ENCODE data around the gene TMEM121.
"Not testable (repeated sequence)": the region's sequence is repeated elsewhere in the genome, so short reads cannot be mapped to it uniquely, and the experiment has no call there.

TMEM121 gene

DNA sequence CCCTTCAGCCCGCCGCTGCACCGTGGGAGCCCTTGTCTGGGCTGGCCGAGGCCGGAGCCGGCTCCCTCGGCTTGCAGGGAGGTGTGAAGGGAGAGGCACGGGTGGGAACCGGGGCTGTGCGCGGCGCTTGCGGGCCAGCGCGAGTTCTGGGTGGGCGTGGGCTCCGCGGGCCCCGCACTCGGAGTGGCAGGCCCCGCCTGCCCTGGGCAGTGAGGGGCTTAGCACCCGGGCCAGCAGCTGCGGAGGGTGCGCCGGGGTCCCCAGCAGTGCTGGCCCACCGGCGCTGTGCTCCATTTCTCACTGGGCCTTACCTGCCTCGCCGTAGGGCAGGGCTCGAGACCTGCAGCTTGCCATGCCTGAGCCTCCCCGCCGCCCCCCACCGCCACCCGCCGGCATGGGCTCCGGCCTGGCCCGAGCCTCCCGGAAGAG is 21.4 kb downstream of the TMEM121 start:
- no peak for DNase-seq

DNA sequence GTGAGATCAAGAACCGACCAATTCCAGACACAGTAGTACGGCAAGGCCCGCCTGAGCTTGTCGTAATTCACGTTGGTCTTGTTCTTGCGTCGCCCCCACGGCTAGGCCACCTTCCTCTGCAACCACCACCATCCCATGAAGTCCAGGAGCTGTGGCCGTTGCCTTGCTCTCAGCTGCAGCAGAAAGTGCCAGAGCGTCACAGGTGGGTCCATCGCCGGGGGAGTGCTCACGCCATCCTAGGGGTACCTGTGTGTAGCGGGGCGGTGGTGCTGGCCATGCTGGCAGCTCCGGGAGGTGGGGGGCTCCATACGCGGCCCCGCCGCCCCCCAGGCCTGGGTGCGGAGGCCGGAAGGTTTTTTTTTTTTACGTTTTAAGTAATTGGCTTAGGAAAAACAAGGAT is 23.1 kb downstream of the TMEM121 start:
- no peak for DNase-seq

DNA sequence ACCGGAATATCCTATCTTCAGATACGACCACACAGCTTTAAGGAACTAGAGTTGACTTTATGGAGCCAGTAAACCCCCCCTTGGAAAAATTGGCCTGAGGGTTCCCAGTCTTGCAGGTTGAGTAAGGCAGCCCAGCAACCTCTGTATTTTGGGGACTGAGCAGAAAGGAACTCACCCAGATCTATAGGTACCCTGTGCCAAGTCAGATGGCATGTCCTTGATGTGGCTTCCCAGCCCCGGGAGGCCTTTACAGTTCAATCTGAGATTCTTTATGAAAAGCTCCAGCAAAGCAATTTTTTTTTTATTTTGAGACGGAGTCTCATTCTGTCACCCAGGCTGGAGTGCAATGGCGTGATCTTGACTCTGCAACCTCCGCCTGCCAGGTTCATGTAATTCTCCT is 27.6 kb downstream of the TMEM121 start:
- DNase-seq, result no peak

DNA sequence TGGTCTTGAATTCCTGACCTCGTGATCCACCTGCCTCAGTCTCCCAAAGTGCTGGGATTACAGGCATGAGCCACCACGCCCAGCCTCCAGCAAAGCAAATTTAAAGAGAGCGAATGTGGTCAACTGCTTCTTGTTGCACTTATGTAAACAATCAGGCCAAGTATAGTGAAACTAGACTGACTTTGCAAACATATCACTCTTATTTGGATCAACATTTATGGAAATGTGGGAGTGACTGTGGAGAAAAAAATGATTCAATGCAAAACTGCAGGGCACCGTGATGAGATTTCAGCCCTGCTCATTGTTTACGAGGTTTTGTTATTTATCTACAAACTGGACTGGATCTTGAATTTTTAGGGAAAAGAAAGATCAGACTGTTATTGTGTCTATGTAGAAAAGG is 28.1 kb downstream of the TMEM121 start:
- DNase-seq, result no peak

DNA sequence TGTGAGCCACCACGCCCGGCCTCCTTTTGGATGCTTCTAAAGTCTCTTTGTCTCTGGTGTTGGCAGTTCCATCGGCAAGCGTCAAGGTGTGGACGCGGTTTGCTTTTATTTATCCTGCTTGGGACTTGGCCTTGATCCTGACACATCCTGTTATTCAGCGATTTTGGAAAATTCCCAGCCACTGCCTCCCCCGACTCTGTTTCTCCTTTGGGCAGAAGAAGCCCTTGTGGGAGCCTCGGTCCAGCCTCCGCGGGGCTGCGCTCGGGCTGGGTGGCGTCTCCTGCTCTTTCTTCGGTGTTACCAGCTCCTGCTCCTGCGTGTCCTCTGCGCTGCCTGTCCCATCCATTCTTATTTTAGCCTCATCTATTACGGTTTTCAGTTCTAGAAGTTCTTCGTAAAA is 31.3 kb downstream of the TMEM121 start:
- not testable (repeated sequence) for DNase-seq

DNA sequence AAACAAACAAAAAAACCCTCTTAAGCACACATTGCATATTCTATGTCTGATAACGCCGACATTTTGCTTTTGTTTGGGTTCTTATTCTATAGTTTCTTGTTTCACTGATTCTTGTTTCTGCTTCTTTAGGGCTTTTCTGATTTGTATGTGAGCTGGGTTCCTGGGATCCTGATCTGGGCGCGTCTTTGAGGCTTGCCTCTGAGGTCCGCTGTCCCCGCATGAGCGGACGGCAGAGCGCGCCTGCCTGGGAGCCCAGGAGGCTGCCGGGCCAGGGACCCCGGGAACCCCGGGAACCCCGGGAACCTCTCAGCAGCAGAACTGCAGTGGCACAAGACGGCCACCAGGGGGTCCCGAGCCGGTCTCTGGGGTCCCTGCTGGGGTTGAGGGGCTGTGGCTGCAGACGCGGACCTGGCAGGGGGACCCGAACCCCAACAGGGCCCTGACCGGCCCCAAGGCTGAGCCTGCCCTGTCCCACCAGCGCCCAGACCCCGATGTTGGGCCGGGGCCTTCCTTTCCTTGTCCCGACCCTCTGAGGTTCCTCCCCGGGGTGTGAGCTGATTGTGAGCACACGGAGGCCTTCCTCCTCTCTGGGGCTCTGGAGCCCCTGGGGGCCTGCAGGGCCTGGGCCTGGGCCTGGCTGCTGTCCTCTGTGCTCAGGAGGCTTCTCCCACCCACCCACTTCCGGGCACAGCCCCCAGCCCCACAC is 32.2 kb downstream of the TMEM121 start:
- not testable (repeated sequence) for DNase-seq

DNA sequence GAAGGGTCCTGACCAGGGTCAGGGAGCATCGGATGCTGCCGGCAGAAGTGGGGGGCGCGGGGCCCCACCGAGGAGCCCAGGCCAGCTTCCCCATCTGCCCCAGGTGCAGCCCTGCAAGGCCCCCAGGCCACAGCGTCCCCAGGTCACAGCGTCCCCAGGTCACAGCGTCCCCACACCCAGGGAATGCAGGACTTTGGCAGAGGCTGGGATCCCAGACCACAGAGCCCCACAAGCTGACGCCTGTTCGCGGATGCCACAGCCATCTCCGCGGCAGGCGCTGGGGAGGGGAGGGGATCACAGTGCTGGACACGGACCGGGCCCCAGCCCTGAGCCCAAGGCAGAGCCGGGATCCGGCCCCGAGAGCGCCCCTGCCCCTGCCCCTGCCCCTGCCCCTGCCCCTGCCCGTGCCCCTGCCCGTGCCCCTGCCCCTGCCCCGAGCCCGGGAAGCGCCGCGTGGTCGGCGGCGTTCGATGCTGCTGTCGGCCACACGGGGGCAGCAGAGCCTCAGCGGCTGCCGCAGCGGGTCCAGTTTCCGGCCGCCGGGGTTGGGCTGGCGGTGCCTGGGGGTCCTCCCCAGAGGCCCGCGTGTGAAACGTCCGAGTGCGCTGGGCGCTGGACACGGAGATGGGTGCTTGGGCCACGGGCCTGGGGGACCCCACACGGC is 33.1 kb downstream of the TMEM121 start:
- DNase-seq, result not testable (repeated sequence)

DNA sequence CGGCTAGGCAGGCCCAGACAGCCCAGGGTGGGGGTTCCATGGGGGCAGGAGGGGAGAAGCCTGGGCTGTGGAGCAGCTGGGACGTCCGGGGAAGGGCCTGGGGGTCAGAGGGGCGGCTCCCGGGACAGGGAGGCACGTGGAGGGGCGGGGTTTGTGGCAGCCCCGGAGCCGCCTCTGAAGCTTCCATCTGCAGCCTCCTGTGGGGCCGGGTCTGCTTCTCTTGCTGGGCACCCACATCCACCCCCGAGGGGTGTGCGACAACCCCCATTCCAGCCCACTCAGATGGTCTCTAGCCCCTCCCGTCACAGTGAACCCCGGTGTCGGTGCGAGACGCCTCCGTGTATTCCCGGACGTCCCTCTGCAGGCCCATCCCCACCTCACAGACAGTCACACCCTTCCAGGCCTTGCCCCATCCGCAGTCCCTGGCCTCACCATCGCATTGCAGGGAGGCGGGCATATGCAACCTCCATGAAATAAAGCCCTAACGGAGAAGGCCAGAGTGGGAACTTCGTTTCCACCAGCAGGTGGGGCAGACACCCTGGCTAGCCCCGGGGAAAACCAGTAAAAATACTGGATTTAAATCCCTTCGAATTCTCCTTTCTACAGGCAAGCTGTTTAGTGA is 33.8 kb downstream of the TMEM121 start:
- DNase-seq, result not testable (repeated sequence)

DNA sequence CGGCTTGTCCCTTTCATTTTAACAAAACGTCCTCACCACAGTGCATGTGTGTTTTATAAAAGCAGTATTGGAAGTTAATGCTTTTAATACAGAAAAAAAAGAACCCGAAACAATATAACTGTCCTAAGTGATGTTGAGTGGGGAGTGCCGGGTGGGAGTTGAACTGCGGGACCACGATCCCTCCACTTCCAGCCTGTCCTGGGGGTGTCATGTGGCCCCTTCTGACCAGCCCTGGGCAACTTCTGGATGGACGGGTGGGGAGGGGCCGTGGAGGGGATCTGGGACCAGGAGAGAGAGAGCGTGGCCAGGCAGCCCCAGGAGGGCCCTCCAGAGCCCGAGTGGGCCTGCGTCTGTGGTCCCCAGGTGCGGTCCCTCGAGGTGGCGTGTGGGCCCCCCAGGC is 35.0 kb downstream of the TMEM121 start:
- not testable (repeated sequence) for DNase-seq

DNA sequence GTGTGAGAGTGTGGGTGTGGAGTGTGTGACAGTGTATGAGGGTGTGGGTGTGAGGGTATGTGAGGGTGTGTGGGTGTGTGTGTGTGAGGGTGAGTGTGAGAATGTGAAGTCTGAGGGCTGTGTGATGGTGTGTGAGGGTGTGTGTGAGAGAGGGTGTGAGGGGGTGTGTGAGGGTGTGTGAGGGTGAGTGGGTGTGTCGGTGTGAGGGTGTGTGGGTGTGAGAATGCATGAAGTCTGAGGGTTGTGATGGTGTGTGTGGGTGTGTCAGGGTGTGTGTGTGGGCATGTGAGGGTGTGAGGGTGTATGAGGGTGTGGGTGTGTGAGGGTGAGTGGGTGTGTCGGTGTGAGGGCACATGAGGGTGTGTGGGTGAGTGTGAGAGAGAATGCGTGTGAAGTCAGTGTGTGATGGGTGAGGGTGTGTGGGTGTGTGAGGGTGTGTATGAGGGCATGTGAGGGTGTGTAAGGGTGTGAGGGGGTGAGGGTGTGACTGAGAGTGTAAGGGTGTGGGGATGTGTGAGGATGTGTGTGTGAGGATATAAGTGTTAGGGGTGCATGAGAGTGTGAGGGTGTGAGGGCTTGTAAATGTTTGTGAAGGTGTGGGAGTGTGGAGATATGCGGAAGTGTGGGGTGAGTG is 36.4 kb downstream of the TMEM121 start:
- no peak for DNase-seq

DNA sequence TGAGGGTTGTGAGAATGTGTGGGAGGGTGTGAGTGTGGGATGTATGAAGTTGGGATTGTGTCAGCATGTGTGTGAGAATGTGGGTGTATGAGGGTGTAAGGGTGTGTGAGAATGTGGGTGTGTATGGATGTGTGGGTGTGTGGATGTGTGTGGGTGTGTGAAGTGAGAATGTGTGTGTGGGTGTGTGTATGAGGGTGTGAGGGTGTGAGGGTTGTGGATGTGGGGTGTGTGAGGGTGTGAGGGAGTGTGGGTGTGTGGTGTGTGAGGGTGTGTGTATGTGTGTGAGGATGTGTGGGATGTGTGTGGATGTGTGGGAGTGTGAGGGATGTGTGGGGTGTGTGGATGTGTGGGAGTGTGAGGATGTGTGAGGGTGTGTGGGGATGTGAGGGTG is 37.0 kb downstream of the TMEM121 start:
- DNase-seq, result no peak

DNA sequence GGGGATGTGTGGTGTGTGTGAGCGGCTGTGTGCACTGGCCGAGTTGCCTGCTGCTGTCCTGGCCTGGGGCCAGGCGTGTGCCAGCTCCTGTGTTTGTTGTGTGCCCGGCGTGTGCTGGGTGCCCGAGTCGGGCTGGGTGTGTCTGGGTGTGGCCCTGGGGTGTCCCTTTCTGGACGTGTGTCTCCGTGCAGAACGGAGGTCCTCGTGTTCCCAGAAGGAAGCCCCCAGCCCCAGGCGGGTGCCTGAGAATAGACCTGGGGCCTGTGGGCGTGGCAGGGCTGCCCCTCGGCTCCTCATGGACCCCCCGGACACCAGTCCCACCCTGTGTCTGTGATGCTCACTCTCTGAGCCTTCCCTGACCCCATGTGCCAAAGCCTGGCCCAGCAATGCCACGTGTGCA is 38.2 kb downstream of the TMEM121 start:
- DNase-seq, result not testable (repeated sequence)

DNA sequence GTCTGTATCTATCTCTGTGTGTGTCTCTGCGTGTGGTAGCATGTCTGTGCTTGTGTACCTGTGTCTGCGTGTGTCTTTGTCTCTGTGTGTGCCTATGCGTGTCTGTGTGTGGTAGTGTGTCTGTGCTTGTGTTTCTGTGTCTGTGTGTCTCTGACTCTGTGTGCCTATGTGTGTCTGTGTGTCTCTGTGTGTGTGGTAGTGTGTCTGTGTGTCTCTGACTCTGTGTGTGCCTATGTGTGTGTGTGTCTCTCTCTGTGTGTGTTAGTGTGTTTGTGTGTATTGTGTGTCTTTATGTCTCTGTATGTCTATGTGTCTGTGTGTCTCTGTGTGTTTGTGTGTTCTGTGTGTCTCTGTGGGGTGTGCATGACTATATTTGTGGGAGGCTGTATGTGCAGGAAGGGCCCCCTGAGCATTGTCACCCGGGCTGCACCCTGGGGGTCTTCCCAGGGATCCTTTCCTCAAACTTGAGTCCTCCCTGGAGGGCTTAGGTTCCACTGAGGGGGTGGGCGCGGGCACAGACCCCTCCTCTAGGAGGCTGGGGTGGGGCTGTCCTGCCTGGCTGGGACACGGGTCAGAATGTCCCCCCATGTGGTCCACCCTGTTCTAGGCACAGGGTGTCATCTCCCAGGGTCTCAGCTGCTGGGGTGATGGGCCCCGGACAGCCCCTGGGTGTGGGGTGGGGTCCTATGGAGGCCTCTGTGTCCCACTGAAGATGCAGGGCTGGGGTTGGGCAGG is 39.0 kb downstream of the TMEM121 start:
- not testable (repeated sequence) for DNase-seq

DNA sequence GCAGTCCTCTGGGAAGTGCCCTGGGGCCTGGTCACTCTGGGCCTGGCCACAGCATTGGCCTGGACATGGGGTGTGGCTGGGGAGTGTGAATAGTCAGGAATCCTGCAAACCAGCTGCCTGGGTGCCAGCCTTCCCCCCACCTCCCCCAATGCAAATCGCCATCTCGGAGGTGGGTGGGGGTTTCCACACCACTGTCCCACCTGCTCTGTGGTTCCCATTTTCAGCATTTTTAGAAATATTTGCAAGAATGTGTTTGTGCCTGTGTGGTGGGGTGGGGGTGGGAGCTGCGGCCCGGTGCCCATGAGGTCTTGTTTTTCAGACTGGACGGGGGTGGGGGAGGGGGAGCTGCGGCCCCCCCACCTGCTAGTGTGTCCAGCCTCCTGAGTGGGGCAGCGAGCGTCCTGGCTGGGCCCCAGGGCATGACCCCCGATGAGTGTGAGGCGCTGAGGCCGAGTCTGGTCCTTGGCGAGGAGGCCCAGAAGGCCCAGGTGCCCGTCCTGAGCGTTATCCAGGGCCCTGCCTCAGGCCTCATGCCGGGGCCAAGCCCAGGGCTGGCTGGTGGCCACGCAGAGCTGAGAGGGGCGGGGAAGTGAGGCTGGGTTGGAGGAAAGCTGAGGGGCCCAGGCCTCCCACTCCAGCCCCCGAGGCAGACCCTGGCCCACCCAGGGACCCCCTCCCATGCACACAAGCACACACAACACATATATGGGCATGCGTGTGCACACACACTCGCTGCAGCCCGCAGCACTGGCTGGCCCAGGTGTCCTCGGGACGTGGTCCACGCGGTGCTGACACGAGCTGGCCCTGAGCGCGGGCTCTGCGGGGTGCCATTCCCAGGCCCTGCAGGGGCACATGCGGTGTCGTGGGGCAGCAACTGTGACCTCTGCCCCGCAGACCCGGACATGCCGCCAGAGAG is 40.1 kb downstream of the TMEM121 start:
- not testable (repeated sequence) for DNase-seq

DNA sequence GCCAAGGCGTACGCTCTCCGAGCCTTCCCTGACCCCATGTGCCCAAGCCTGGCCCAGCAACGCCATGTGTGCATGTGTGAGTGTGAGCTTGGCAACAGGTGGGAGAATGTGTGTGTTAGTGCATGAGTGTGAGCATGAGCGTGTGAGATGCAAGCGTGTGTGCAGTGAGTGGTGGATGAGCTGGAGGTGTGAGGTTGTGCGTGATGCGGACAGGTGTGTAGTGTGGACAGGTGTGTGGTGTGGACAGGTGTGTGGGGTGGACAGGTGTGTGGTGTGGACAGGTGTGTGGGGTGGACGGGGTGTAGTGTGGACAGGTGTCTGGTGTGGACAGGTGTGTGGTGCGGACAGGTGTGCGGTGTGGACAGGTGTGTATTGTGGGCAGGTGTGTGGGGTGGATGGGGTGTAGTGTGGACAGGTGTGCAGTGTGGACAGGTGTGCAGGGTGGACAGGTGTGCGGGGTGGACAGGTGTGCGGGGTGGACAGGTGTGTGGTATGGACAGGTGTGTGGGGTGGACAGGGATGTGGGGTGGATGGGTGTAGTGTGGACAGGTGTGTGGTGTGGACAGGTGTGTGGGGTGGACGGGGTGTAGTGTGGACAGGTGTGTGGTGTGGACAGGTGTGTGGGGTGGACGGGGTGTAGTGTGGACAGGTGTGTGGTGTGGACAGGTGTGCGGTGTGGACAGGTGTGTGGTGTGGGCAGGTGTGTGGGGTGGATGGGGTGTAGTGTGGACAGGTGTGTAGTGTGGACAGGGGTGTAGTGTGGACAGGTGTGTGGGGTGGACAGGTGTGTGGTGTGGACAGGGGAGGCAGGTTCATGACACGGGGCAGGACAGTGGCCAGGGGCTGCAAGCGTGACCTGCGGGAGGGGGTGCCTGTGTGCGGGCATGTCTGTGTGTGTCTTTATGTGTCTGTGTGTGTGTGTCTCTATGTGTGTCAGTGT is 41.1 kb downstream of the TMEM121 start:
- not testable (repeated sequence) for DNase-seq

DNA sequence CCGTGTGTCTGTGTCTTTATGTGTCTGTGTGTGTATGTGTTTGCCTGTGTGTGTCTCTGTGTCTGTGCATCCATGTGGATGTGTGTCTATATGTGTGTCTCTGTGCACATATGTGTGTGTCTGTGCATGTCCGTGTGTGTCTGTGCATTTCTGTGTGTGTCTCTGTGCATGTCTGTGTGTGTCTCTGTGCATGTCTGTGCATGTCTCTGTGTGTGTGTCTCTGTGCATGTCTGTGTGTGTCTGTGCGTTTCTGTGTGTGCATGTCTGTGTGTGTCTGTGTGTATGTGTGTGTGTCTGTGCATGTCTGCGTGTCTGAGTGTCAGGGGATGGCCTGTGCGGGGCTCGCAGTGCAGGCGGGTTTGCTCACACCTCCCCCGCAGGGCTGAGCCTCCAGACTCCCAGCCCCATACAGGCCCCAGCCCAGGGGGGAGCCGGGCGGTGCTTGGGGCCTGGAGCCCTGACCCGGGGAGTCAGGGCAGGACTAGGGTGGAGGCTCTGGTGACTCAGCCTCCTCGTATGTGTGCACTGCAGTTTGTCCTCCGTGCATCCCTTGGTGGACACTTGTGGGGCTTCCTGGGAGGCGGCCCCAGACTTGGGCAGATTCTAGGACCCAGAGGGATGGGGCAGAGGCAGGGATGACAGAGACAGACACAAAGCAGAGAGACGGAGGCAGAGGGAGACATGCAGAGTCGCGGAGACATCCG is 41.9 kb downstream of the TMEM121 start:
- DNase-seq, result not testable (repeated sequence)

DNA sequence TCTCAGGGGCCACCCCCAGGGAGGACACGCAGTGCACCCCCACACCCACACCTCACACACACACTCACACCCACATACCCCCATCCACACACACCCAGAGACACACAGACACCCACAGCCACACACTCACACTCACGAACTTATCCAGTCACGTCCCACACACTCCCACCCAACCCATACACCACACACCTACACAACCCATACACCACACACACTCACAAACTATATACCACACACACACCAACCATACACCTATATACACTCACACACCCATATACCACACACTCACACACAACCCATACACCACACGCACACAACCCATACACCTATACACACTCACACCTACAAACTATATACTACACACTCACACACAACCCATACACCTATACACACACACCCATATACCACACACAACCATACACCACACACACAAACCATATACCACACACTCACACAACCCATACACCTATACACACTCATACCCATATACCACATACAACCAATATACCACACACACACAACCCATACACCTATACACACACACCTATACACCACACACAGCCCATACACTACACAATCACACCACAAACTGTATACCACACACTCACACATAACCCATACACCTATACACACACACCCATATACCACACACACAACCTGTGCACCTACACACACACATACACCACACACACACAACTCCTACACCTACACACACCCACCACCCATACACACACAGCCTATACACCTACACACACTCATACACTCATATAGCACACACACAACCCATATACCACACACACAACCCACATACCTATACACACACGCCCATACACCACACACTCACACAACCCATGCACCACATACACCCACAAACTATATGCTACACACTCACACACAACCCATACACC is 42.7 kb downstream of the TMEM121 start:
- no peak for DNase-seq

DNA sequence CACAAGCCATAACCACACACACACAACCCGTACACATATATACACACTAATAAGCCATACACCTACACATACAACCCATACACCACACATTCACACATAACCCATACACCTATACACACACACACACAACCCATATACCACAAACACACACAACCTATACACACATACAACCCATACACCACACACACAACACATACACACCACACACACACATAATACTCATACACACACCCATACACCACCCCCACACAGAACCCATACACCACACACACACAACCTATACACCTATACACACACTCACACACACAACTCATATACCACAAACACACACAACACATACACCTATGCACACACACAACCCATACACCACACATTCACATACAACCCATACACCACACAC is 44.1 kb downstream of the TMEM121 start:
- DNase-seq, result no peak
